Activated CD8-positive, alpha-beta T cell treated with anti-CD3 and anti-CD28 coated beads, Interleukin-2, amount 10 ng/mL, durations not matched to agents 7 days and 5 days (primary cell): ENCODE measurements around the gene KRT7. TPM values are rescaled to one million over a fixed set of nuclear protein-coding genes. Genes with fewer than 3 reads are reported as not detected.

Experiments used
- ATAC-seq: fragments of 150-1000 bp; cut with Tn5 transposase; one replicate; pipeline ENCODE4 v1.10.0; 2021; ENCODE audit warnings: moderate library complexity
- CTCF ChIA-PET: fragments of 350-600 bp; sonication (Branson Sonifier 250); formaldehyde crosslinking; loops from one replicate; lab custom pipeline; 2021; ENCODE audit warnings: antibody characterized with exemption; lab: Charles Lee
- POLR2A ChIA-PET: fragments of 350-600 bp; sonication (Branson Sonifier 250); formaldehyde crosslinking; loops from one replicate; lab custom pipeline; 2021; ENCODE audit warnings: antibody characterized with exemption; lab: Charles Lee
- DNase-seq: peaks from one replicate; pipeline ENCODE4 v3.0.0-alpha.2; 2020
- H3K27ac Mint-ChIP-seq: one replicate; pipeline ENCODE4 v1.8.0; 2021; ENCODE audit warnings: mild to moderate bottlenecking, mixed read lengths
- H3K27me3 Mint-ChIP-seq: one replicate; pipeline ENCODE4 v1.8.0; 2021; ENCODE audit warnings: low read depth, mixed read lengths
- H3K36me3 Mint-ChIP-seq: one replicate; pipeline ENCODE4 v1.8.0; 2021; ENCODE audit warnings: low read depth, mixed read lengths
- H3K4me1 Mint-ChIP-seq: one replicate; pipeline ENCODE4 v1.8.0; 2021; ENCODE audit warnings: low read depth, mixed read lengths
- H3K4me3 Mint-ChIP-seq: one replicate; pipeline ENCODE4 v1.8.0; 2021; ENCODE audit warnings: mild to moderate bottlenecking, mixed read lengths
- H3K9me3 Mint-ChIP-seq: one replicate; pipeline ENCODE4 v1.8.0; 2022; ENCODE audit warnings: mixed read lengths; ENCODE audit not compliant: insufficient read depth
- total RNA-seq, 2 experiments: library from RNA; stranded (reverse); gene quantifications; one replicate each; pipeline ENCODE4 v1.2.3, GENCODE V29; 2021

KRT7 gene
- total RNA-seq, 2 experiments from 2014 or later: 14.4 to 14.7 TPM

- DNase-seq: no peak
- no peak for ATAC-seq
- Mint-ChIP-seq H3K4me1 (peaks cover 8% of the 10 kb centered on the region), H3K27ac (no peak overlapping the region), H3K9me3 (no peaks in the 10 kb centered on the region), H3K27me3 (peaks cover 12% of the 10 kb centered on the region), H3K4me3 (no peak overlapping the region), H3K36me3 (no peaks in the 10 kb centered on the region)
- CTCF ChIA-PET: no interaction called here
- POLR2A ChIA-PET: no interaction called here
Measured at GRCh38 chr12:52190860-52191729, 41.9 kb upstream of the KRT7 start.

GRCh38 chr12:52191841-52192791, 40.9 kb upstream of the KRT7 start, which contains the start of gene KRT80:
KRT80 (minus strand) TSS chr12:52192014; CDS start chr12:52191902, 112 bp downstream.
- CTCF ChIA-PET: interaction anchor here (1.4 kb wide), 1 partner anchor 88 kb away, joined by 5 read pairs; no protein-coding TSS in a partner anchor

GRCh38 chr12:52193532-52193931, 39.5 kb upstream of the KRT7 start:
- H3K4me3 Mint-ChIP-seq: no peak overlapping the region
- POLR2A ChIA-PET: no interaction called here

More at GRCh38 chr12:52191841-52192791, 40.9 kb upstream of the KRT7 start, which contains the start of gene KRT80:
- peaks cover 8% of the 10 kb centered on the region for H3K4me1 Mint-ChIP-seq
- H3K36me3 Mint-ChIP-seq: no peaks in the 10 kb centered on the region
- no peaks in the 10 kb centered on the region for H3K9me3 Mint-ChIP-seq
- H3K27ac Mint-ChIP-seq: no peak within 1 kb of the TSS
- POLR2A ChIA-PET: no interaction called here
- DNase-seq (no peak), ATAC-seq (no peak)
- H3K4me3 Mint-ChIP-seq: no peak within 1 kb of the TSS
- H3K27me3 Mint-ChIP-seq: peaks cover 12% of the 10 kb centered on the region

GRCh38 chr12:52193991-52194390, 39.1 kb upstream of the KRT7 start:
- no peak for ATAC-seq
- peaks cover 8% of the 10 kb centered on the region for H3K4me1 Mint-ChIP-seq
- no peak overlapping the region for H3K4me3 Mint-ChIP-seq
- POLR2A ChIA-PET: no interaction called here
- no peaks in the 10 kb centered on the region for H3K9me3 Mint-ChIP-seq
- peaks cover 12% of the 10 kb centered on the region for H3K27me3 Mint-ChIP-seq
- H3K27ac Mint-ChIP-seq: no peak overlapping the region
- no peaks in the 10 kb centered on the region for H3K36me3 Mint-ChIP-seq
- CTCF ChIA-PET: interaction anchor here (1.3 kb wide), 1 partner anchor 67 kb away, joined by 3 read pairs; no protein-coding TSS in a partner anchor
- DNase-seq: no peak

More at GRCh38 chr12:52193532-52193931, 39.5 kb upstream of the KRT7 start:
- CTCF ChIA-PET: interaction anchor here (1.3 to 1.4 kb wide), 2 partner anchors 68 to 86 kb away, joined by 3 to 5 read pairs; no protein-coding TSS in a partner anchor
- Mint-ChIP-seq H3K36me3 (no peaks in the 10 kb centered on the region), H3K27me3 (peaks cover 12% of the 10 kb centered on the region), H3K4me1 (peaks cover 8% of the 10 kb centered on the region), H3K27ac (no peak overlapping the region), H3K9me3 (no peaks in the 10 kb centered on the region)
- no peak for DNase-seq
- ATAC-seq: no peak

- H3K4me3 Mint-ChIP-seq: no peak overlapping the region
- DNase-seq: no peak
- no peak for ATAC-seq
- no peaks in the 10 kb centered on the region for H3K9me3 Mint-ChIP-seq
- H3K36me3 Mint-ChIP-seq: no peaks in the 10 kb centered on the region
- ChIA-PET CTCF (no interaction called here), POLR2A (no interaction called here)
- peaks cover under 1% of the 10 kb centered on the region for H3K4me1 Mint-ChIP-seq
- no peak overlapping the region for H3K27ac Mint-ChIP-seq
- peaks cover 9% of the 10 kb centered on the region for H3K27me3 Mint-ChIP-seq
Measured at GRCh38 chr12:52195065-52195730, 37.8 kb upstream of the KRT7 start.

- no peak overlapping the region for H3K27ac Mint-ChIP-seq
- DNase-seq (no peak), ATAC-seq (no peak)
- H3K9me3 Mint-ChIP-seq: no peaks in the 10 kb centered on the region
- no peaks in the 10 kb centered on the region for H3K36me3 Mint-ChIP-seq
- H3K27me3 Mint-ChIP-seq: peaks cover 3% of the 10 kb centered on the region
- no peak overlapping the region for H3K4me3 Mint-ChIP-seq
- ChIA-PET POLR2A (no interaction called here), CTCF (interaction anchor here (1.7 kb wide), 1 partner anchor 24 kb away, joined by 6 read pairs; no protein-coding TSS in a partner anchor)
- no peaks in the 10 kb centered on the region for H3K4me1 Mint-ChIP-seq
Measured at GRCh38 chr12:52197371-52198231, 35.4 kb upstream of the KRT7 start.

- Mint-ChIP-seq H3K27me3 (peaks cover 10% of the 10 kb centered on the region), H3K4me1 (no peaks in the 10 kb centered on the region), H3K36me3 (no peaks in the 10 kb centered on the region), H3K4me3 (no peak overlapping the region), H3K9me3 (no peaks in the 10 kb centered on the region), H3K27ac (no peak overlapping the region)
- DNase-seq (no peak), ATAC-seq (no peak)
- POLR2A ChIA-PET: no interaction called here
- CTCF ChIA-PET: interaction anchor here (1.7 kb wide), 1 partner anchor 23 kb away, joined by 6 read pairs; no protein-coding TSS in a partner anchor
Measured at GRCh38 chr12:52198454-52199215, 34.4 kb upstream of the KRT7 start.

- DNase-seq: no peak
- Mint-ChIP-seq H3K4me1 (no peaks in the 10 kb centered on the region), H3K36me3 (no peaks in the 10 kb centered on the region), H3K9me3 (no peaks in the 10 kb centered on the region), H3K27ac (no peak overlapping the region), H3K4me3 (no peak overlapping the region), H3K27me3 (peaks cover 10% of the 10 kb centered on the region)
- no peak for ATAC-seq
- CTCF ChIA-PET: interaction anchor here (1.7 kb wide), 1 partner anchor 22 kb away, joined by 6 read pairs; no protein-coding TSS in a partner anchor
- POLR2A ChIA-PET: no interaction called here
Measured at GRCh38 chr12:52199294-52199919, 33.6 kb upstream of the KRT7 start.

GRCh38 chr12:52200086-52200780, 32.8 kb upstream of the KRT7 start:
- Mint-ChIP-seq H3K4me1 (no peaks in the 10 kb centered on the region), H3K9me3 (no peaks in the 10 kb centered on the region), H3K36me3 (no peaks in the 10 kb centered on the region), H3K27me3 (peaks cover 8% of the 10 kb centered on the region), H3K27ac (no peak overlapping the region), H3K4me3 (no peak overlapping the region)
- ChIA-PET POLR2A (no interaction called here), CTCF (no interaction called here)
- no peak for ATAC-seq
- DNase-seq: no peak
